Breast epithelium (tissue), 4 donors: ENCODE measurements around the gene PNLIPRP2. TPM values are rescaled to one million over a fixed set of nuclear protein-coding genes. Genes with fewer than 3 reads are reported as not detected.

Experiments used
- DNase-seq, 2 donors: peaks; one replicate each; pipeline ENCODE4 v3.0.0-alpha.2; 2019; ENCODE audit warnings: low spot score in 2 of 2
- H3K27ac ChIP-seq, 2 donors: fragments of 200-600 bp; sonication (generic) in 1 of 2; one replicate each; pipeline ENCODE4 v1.5.1; 2016 to 2019; ENCODE audit warnings: mild to moderate bottlenecking in 1 of 2
- H3K27me3 ChIP-seq, 2 donors: fragments of 200-600 bp; sonication (generic) in 1 of 2; one replicate each; pipeline versions ENCODE4 v1.5.1 to v1.6.0; 2017 to 2019; ENCODE audit warnings: control low read depth in 1 of 2, mild to moderate bottlenecking in 1 of 2
- H3K36me3 ChIP-seq: fragments of 200-600 bp; one replicate; pipeline ENCODE4 v1.5.1; 2019
- H3K4me1 ChIP-seq, 2 donors: fragments of 200-600 bp; sonication (generic); one replicate each; pipeline ENCODE4 v1.5.1; 2016 to 2019; ENCODE audit warnings: control low read depth in 1 of 2
- H3K4me3 ChIP-seq, 3 donors: fragments of 200-600 bp; sonication (generic); 1 replicate in 2 of 3; 2 replicates in 1 of 3; pipeline ENCODE4 v1.5.1; 2016 to 2019; ENCODE audit warnings: mild to moderate bottlenecking in 3 of 3, moderate library complexity in 2 of 3
- H3K9me3 ChIP-seq, 2 donors: fragments of 200-600 bp; sonication (generic) in 1 of 2; one replicate each; pipeline ENCODE4 v1.5.1; 2016 to 2019; ENCODE audit warnings: control low read depth in 1 of 2
- CTCF ChIP-seq, 3 donors: fragments of 450-650 bp; IDR thresholded peaks; one replicate each; pipeline ENCODE4 v1.5.1; 2016 to 2017; ENCODE audit warnings: antibody characterized with exemption in 3 of 3, mild to moderate bottlenecking in 3 of 3, moderate library complexity in 3 of 3
- POLR2A ChIP-seq: fragments of 450-650 bp; IDR thresholded peaks from one replicate; pipeline ENCODE4 v1.6.1; 2016; ENCODE audit warnings: antibody characterized with exemption, mild to moderate bottlenecking, moderate library complexity
- POLR2AphosphoS5 ChIP-seq, 3 donors: sonication (generic); formaldehyde crosslinking; IDR thresholded peaks; one replicate each; pipeline ENCODE4 v1.6.1; 2017; ENCODE audit warnings: antibody characterized with exemption in 3 of 3
- intact Hi-C: fragments of 100-400 bp; cut with DNase I; formaldehyde crosslinking; loops from one replicate; pipeline ENCODE4 v1.15.1; 2023; ENCODE audit warnings: low total_unique reads
- total RNA-seq, 3 donors: library from RNA; depleted of rRNA; stranded (reverse); fragments of >200 nt; gene quantifications; one replicate each; pipeline ENCODE4 v1.1.0, GENCODE V29; 2016

PNLIPRP2 gene
- total RNA-seq, 3 donors from 2014 or later = not detected

- H3K4me1 ChIP-seq = no peaks in the 10 kb centered on the region
- no peaks in the 10 kb centered on the region for H3K9me3 ChIP-seq
- no peak for TF ChIP-seq POLR2A
- TF ChIP-seq CTCF (IDR thresholded peaks at IDR 0.05) = no peak
Measured at GRCh38 chr10:116636976-116637375, 16.2 kb downstream of the PNLIPRP2 start.

GRCh38 chr10:116637830-116638229 is 17.1 kb downstream of the PNLIPRP2 start:
- DNase-seq = no peak
- Histone ChIP-seq H3K36me3 (no peaks in the 10 kb centered on the region), H3K4me1 (no peaks in the 10 kb centered on the region), H3K27ac (no peak overlapping the region), H3K27me3 (no peaks in the 10 kb centered on the region), H3K9me3 (no peaks in the 10 kb centered on the region), H3K4me3 (no peak overlapping the region)
- TF ChIP-seq POLR2AphosphoS5 (IDR thresholded peaks at IDR 0.05) = no peak
- no peak for TF ChIP-seq CTCF (IDR thresholded peaks at IDR 0.05)
- no peak for TF ChIP-seq POLR2A
- intact Hi-C loops = no loop called here

More at GRCh38 chr10:116636976-116637375, 16.2 kb downstream of the PNLIPRP2 start:
- intact Hi-C loops = no loop called here
- no peak overlapping the region for H3K4me3 ChIP-seq
- no peaks in the 10 kb centered on the region for H3K27me3 ChIP-seq
- no peak overlapping the region for H3K27ac ChIP-seq
- no peak for DNase-seq
- H3K36me3 ChIP-seq = no peaks in the 10 kb centered on the region

- Histone ChIP-seq H3K27ac (no peak overlapping the region), H3K36me3 (no peaks in the 10 kb centered on the region), H3K4me3 (no peak overlapping the region), H3K27me3 (no peaks in the 10 kb centered on the region), H3K4me1 (no peaks in the 10 kb centered on the region), H3K9me3 (peaks cover 0 to 10% of the 10 kb centered on the region in 2 donors)
- intact Hi-C loops = no loop called here
- DNase-seq = no peak
- TF ChIP-seq CTCF (IDR thresholded peaks at IDR 0.05) = no peak
- no peak for TF ChIP-seq POLR2A
- no peak for TF ChIP-seq POLR2AphosphoS5 (IDR thresholded peaks at IDR 0.05)
Measured at GRCh38 chr10:116646502-116646901, 25.7 kb downstream of the PNLIPRP2 start.

GRCh38 chr10:116648903-116649302 is 28.1 kb downstream of the PNLIPRP2 start:
- no peak overlapping the region for H3K4me3 ChIP-seq
- peaks cover 0 to 10% of the 10 kb centered on the region in 2 donors for H3K9me3 ChIP-seq
- H3K36me3 ChIP-seq = no peaks in the 10 kb centered on the region
- intact Hi-C loops = no loop called here
- TF ChIP-seq POLR2A = no peak
- no peak for TF ChIP-seq CTCF (IDR thresholded peaks at IDR 0.05)
- TF ChIP-seq POLR2AphosphoS5 (IDR thresholded peaks at IDR 0.05) = no peak
- no peak for DNase-seq
- H3K27me3 ChIP-seq = no peaks in the 10 kb centered on the region
- H3K27ac ChIP-seq = no peak overlapping the region
- H3K4me1 ChIP-seq = no peaks in the 10 kb centered on the region

GRCh38 chr10:116653885-116654284 is 33.1 kb downstream of the PNLIPRP2 start:
- Histone ChIP-seq H3K27me3 (peaks cover 0 to 4% of the 10 kb centered on the region in 2 donors), H3K4me1 (no peaks in the 10 kb centered on the region), H3K9me3 (peaks cover 0 to 10% of the 10 kb centered on the region in 2 donors), H3K36me3 (no peaks in the 10 kb centered on the region), H3K4me3 (no peak overlapping the region), H3K27ac (no peak overlapping the region)
- intact Hi-C loops = no loop called here
- no peak for DNase-seq
- TF ChIP-seq CTCF (IDR thresholded peaks at IDR 0.05) (no peak), POLR2AphosphoS5 (IDR thresholded peaks at IDR 0.05) (no peak), POLR2A (no peak)
